ENCODE data around the gene EPS8L2. TPM values are rescaled to one million over a fixed set of nuclear protein-coding genes. Genes with fewer than 3 reads are reported as not detected.

Gene EPS8L2
- total RNA-seq, 1 experiment from 2014 or later: 0.90 TPM

- BruUV-seq (replicated peaks): no TSS peak
- H3K36me3 ChIP-seq (ENCODE audit: insufficient read depth, low read length, poor library complexity, severe bottlenecking): peaks cover 45% of the 10 kb centered on the region
- intact Hi-C loops (cut with micrococcal nuclease; ENCODE audit: unreplicated experiment): no loop called here
Observed at GRCh38 chr11:765802-766091, 59.7 kb downstream of the EPS8L2 start.

GRCh38 chr11:766106-766935 is 60.3 kb downstream of the EPS8L2 start:
- Histone ChIP-seq H3K9me3 (ENCODE audit: low read depth, low read length, poor library complexity, severe bottlenecking) (no peaks in the 10 kb centered on the region), H3K27me3 (replicated peaks; ENCODE audit: insufficient read depth, low read depth, low read length, poor library complexity) (no peaks in the 10 kb centered on the region), H3K27ac (ENCODE audit: low read depth, low read length, poor library complexity, severe bottlenecking) (no peak overlapping the region), H3K4me1 (ENCODE audit: insufficient read depth, low read length, poor library complexity, severe bottlenecking) (no peaks in the 10 kb centered on the region), H3K36me3 (ENCODE audit: insufficient read depth, low read length, poor library complexity, severe bottlenecking) (peaks cover 50% of the 10 kb centered on the region), H3K4me3 (ENCODE audit: low read depth, low read length, poor library complexity, severe bottlenecking) (no peak overlapping the region)
- no TSS peak for BruUV-seq (replicated peaks)
- ChIA-PET POLR2A (ENCODE audit: low non-redundant PET) (no interaction called here), CTCF (no interaction called here)
- TF ChIP-seq CTCF (conservative IDR thresholded peaks at IDR 0.05; ENCODE audit: low read depth, low read length) (no peak), EZH2 (IDR thresholded peaks at IDR 0.05; ENCODE audit: borderline replicate concordance, low read depth, low read length, poor library complexity, severe bottlenecking) (no peak)
- no peak for DNase-seq (ENCODE audit: low spot score)
- intact Hi-C loops (cut with micrococcal nuclease; ENCODE audit: unreplicated experiment): no loop called here

More at GRCh38 chr11:765802-766091, 59.7 kb downstream of the EPS8L2 start:
- ChIA-PET CTCF (no interaction called here), POLR2A (ENCODE audit: low non-redundant PET) (no interaction called here)
- H3K27ac ChIP-seq (ENCODE audit: low read depth, low read length, poor library complexity, severe bottlenecking): no peak overlapping the region
- no peaks in the 10 kb centered on the region for H3K9me3 ChIP-seq (ENCODE audit: low read depth, low read length, poor library complexity, severe bottlenecking)
- TF ChIP-seq EZH2 (IDR thresholded peaks at IDR 0.05; ENCODE audit: borderline replicate concordance, low read depth, low read length, poor library complexity, severe bottlenecking) (no peak), CTCF (conservative IDR thresholded peaks at IDR 0.05; ENCODE audit: low read depth, low read length) (no peak)
- no peaks in the 10 kb centered on the region for H3K4me1 ChIP-seq (ENCODE audit: insufficient read depth, low read length, poor library complexity, severe bottlenecking)
- DNase-seq (ENCODE audit: low spot score): no peak
- no peak overlapping the region for H3K4me3 ChIP-seq (ENCODE audit: low read depth, low read length, poor library complexity, severe bottlenecking)
- no peaks in the 10 kb centered on the region for H3K27me3 ChIP-seq (replicated peaks; ENCODE audit: insufficient read depth, low read depth, low read length, poor library complexity)

- no peaks in the 10 kb centered on the region for H3K4me1 ChIP-seq (ENCODE audit: insufficient read depth, low read length, poor library complexity, severe bottlenecking)
- peaks cover 50% of the 10 kb centered on the region for H3K36me3 ChIP-seq (ENCODE audit: insufficient read depth, low read length, poor library complexity, severe bottlenecking)
- ChIA-PET CTCF (no interaction called here), POLR2A (ENCODE audit: low non-redundant PET) (no interaction called here)
- no peaks in the 10 kb centered on the region for H3K27me3 ChIP-seq (replicated peaks; ENCODE audit: insufficient read depth, low read depth, low read length, poor library complexity)
- no peak overlapping the region for H3K27ac ChIP-seq (ENCODE audit: low read depth, low read length, poor library complexity, severe bottlenecking)
- BruUV-seq (replicated peaks): no TSS peak
- H3K9me3 ChIP-seq (ENCODE audit: low read depth, low read length, poor library complexity, severe bottlenecking): no peaks in the 10 kb centered on the region
- DNase-seq (ENCODE audit: low spot score): no peak
- intact Hi-C loops (cut with micrococcal nuclease; ENCODE audit: unreplicated experiment): no loop called here
- no peak overlapping the region for H3K4me3 ChIP-seq (ENCODE audit: low read depth, low read length, poor library complexity, severe bottlenecking)
- no peak for TF ChIP-seq CTCF (conservative IDR thresholded peaks at IDR 0.05; ENCODE audit: low read depth, low read length)
- TF ChIP-seq EZH2 (IDR thresholded peaks at IDR 0.05; ENCODE audit: borderline replicate concordance, low read depth, low read length, poor library complexity, severe bottlenecking): no peak
Observed at GRCh38 chr11:766936-767210, 60.8 kb downstream of the EPS8L2 start.

Measured in A673 (cell line).